ENCODE results near the gene CARMIL1.
A peak's percentile ranks its signal among the peaks of the same experiment; 100 is the strongest.

DNA sequence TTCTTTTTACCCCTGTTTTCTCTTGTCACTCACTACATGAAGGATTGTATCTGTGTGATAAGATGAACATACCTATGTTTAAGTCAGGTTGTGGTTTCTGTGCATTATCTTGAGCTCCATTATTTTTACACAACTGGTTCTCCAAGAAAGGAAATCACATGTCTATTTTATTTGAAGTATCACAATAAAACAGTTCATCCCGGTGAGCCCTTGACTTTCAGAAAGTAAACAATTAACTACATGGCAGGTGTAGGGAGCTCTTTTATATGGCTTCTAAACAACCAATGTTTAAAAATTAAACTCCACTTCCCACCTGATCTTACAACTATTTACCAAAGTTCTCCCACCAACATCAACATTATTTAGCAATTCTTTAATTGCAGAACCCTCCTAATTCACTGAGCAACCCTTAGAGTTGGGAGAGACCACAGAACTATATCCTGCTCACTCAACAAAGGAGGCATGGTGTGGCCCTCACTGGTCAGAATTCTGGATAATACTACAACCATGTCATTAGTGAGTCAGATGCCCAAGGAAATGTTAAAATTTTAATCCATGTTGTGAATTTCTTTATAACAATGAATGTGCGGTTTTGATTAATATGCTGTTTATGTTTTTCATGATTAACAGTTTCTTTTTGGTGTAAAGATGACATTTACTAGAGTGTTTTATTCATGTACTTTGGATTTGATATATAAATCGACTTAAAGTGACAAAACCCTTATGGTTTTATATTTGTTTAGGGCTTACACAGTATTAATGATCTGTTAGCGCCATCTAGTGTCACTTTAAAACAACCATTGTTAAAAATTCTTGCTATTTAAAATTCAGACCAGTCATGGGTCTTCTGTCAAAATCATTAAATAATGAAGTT is 322.9 kb downstream of the CARMIL1 start:
- TF ChIP-seq, protein P1, sequence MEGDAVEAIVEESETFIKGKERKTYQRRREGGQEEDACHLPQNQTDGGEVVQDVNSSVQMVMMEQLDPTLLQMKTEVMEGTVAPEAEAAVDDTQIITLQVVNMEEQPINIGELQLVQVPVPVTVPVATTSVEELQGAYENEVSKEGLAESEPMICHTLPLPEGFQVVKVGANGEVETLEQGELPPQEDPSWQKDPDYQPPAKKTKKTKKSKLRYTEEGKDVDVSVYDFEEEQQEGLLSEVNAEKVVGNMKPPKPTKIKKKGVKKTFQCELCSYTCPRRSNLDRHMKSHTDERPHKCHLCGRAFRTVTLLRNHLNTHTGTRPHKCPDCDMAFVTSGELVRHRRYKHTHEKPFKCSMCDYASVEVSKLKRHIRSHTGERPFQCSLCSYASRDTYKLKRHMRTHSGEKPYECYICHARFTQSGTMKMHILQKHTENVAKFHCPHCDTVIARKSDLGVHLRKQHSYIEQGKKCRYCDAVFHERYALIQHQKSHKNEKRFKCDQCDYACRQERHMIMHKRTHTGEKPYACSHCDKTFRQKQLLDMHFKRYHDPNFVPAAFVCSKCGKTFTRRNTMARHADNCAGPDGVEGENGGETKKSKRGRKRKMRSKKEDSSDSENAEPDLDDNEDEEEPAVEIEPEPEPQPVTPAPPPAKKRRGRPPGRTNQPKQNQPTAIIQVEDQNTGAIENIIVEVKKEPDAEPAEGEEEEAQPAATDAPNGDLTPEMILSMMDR (IDR thresholded peaks at IDR 0.05) = peak; percentile 46 to 76 (median 64)
- no peak for TF ChIP-seq POLR2A (IDR thresholded peaks at IDR 0.05)
